HepG2 (cell line): ENCODE measurements around the gene SPRR3. TPM values are rescaled to one million over a fixed set of nuclear protein-coding genes. Genes with fewer than 3 reads are reported as not detected.

ENCODE experiments used
- ATAC-seq: fragments of 200-7000 bp; cut with Tn5 transposase; 3 replicates; pipeline ENCODE4 v1.9.1; 2020; ENCODE audit warnings: mild to moderate bottlenecking, moderate library complexity
- BruUV-seq: library from RNA; stranded (reverse); fragments of 400-500 nt; replicated peaks from 2 replicates; lab custom pipeline; 2021; lab: Mats Ljungman, UMichigan
- CTCF ChIA-PET: fragments of 300-600 bp; formaldehyde crosslinking; extraction: SDS; loops from one replicate; lab custom pipeline; 2021; ENCODE audit warnings: low total read pairs, inconsistent platforms, low intra/inter-chr PET ratio; lab: Yijun Ruan, JAX
- POLR2A ChIA-PET: fragments of 350-600 bp; sonication (Branson Sonifier 250); formaldehyde crosslinking; loops from one replicate; lab custom pipeline; 2020; ENCODE audit warnings: antibody characterized with exemption, inconsistent platforms; lab: Yijun Ruan, JAX
- DNase-seq: peaks from one replicate; pipeline ENCODE4 v3.0.0-alpha.2; 2015; ENCODE audit warnings: low spot score
- FAIRE-seq: peaks from 3 replicates; lab custom pipeline; 2011; peaks lifted over from hg19 to GRCh38; lab: Jason Lieb, UNC
- H2AFZ ChIP-seq: one replicate; pipeline ENCODE4 v1.6.1; 2011; ENCODE audit warnings: low read length, inconsistent platforms
- H3K27ac ChIP-seq: fragments of 300-600 bp; 3 replicates; pipeline ENCODE4 v1.8.0; 2011; ENCODE audit warnings: mixed run types, mild to moderate bottlenecking, mixed read lengths, low read length, inconsistent platforms; ENCODE audit not compliant: insufficient read depth; ENCODE audit errors: extremely low read length
- H3K27me3 ChIP-seq, 2 experiments: fragments of 200-600 bp in 1 of 2; 2 replicates in 1 of 2; 3 replicates in 1 of 2; pipeline versions ENCODE4 v1.6.0 to v1.8.0; 2011; ENCODE audit warnings: low read length in 2 of 2, mild to moderate bottlenecking in 2 of 2, moderate library complexity in 2 of 2, inconsistent platforms in 1 of 2; ENCODE audit not compliant: insufficient read depth in 2 of 2, control insufficient read depth in 1 of 2
- H3K36me3 ChIP-seq, 2 experiments: fragments of 200-600 bp in 1 of 2; replicated peaks in 1 of 2; 2 replicates in 1 of 2; 3 replicates in 1 of 2; pipeline versions ENCODE4 v1.5.1 to v1.8.0; 2011; ENCODE audit warnings: low read length in 2 of 2, inconsistent platforms in 1 of 2; ENCODE audit not compliant: insufficient read depth in 2 of 2, control insufficient read depth in 1 of 2
- H3K4me1 ChIP-seq: 2 replicates; pipeline ENCODE4 v1.5.1; 2012; ENCODE audit warnings: low read length, inconsistent platforms; ENCODE audit not compliant: insufficient read depth
- H3K4me2 ChIP-seq: 2 replicates; pipeline ENCODE4 v1.6.0; 2011; ENCODE audit warnings: low read depth, low read length, inconsistent platforms
- H3K4me3 ChIP-seq, 3 experiments: fragments of 200-600 bp in 1 of 3; sonication (generic), shearing (Covaris generic) in 1 of 3; replicated peaks in 1 of 3; 2 replicates each; pipeline ENCODE4 v1.5.1; 2011 to 2016; ENCODE audit warnings: low read length in 3 of 3, inconsistent platforms in 2 of 3, low read depth in 2 of 3, mild to moderate bottlenecking in 2 of 3, control low read depth in 1 of 3, mixed read lengths in 1 of 3; ENCODE audit not compliant: insufficient read depth in 1 of 3
- H3K79me2 ChIP-seq: one replicate; pipeline ENCODE4 v1.6.1; 2011; ENCODE audit warnings: low read length, inconsistent platforms; ENCODE audit not compliant: insufficient read depth
- H3K9ac ChIP-seq: 2 replicates; pipeline ENCODE4 v1.6.0; 2011; ENCODE audit warnings: mild to moderate bottlenecking, low read depth, low read length, inconsistent platforms; ENCODE audit not compliant: insufficient read depth
- H3K9me3 ChIP-seq: 2 replicates; pipeline ENCODE4 v1.5.1; 2012; ENCODE audit warnings: mild to moderate bottlenecking, low read length
- H4K20me1 ChIP-seq: 2 replicates; pipeline ENCODE4 v1.6.0; 2011; ENCODE audit warnings: inconsistent platforms, mild to moderate bottlenecking, low read length, moderate library complexity; ENCODE audit not compliant: insufficient read depth
- ARNT ChIP-seq: fragments of 450-650 bp; IDR thresholded peaks from 2 replicates; pipeline ENCODE4 v1.6.1; 2017
- FOXJ3 ChIP-seq: sonication (generic); formaldehyde crosslinking; IDR thresholded peaks from 2 replicates; pipeline ENCODE4 v1.4.0; 2020; ENCODE audit warnings: missing genetic modification reagents, mild to moderate bottlenecking, borderline replicate concordance
- NFIC ChIP-seq: IDR thresholded peaks from 2 replicates; pipeline ENCODE4 v1.6.1; 2012; ENCODE audit warnings: mild to moderate bottlenecking, low read length, inconsistent platforms
- TOPORS ChIP-seq: sonication (generic); formaldehyde crosslinking; IDR thresholded peaks from 2 replicates; pipeline ENCODE4 v1.8.0; 2023; ENCODE audit warnings: mild to moderate bottlenecking, missing genetic modification reagents
- U2AF1 ChIP-seq: fragments of 200-400 bp; formaldehyde crosslinking; optimal IDR thresholded peaks from 2 replicates; pipeline ENCODE3; 2017; ENCODE audit warnings: mild to moderate bottlenecking, low read depth, low read length
- ZFP41 ChIP-seq: sonication (generic); formaldehyde crosslinking; IDR thresholded peaks from 2 replicates; pipeline ENCODE4 v1.4.0; 2020; ENCODE audit warnings: mild to moderate bottlenecking, missing genetic modification reagents, borderline replicate concordance
- ZNF441 ChIP-seq: sonication (generic); formaldehyde crosslinking; IDR thresholded peaks from 2 replicates; pipeline ENCODE4 v1.7.0; 2021; ENCODE audit warnings: missing genetic modification reagents, borderline replicate concordance
- ZSCAN21 ChIP-seq: sonication (generic); formaldehyde crosslinking; IDR thresholded peaks from 2 replicates; pipeline ENCODE4 v1.8.0; 2022; ENCODE audit warnings: mild to moderate bottlenecking, missing genetic modification reagents, moderate library complexity, borderline replicate concordance
- WGBS: methylation state at CpG from one replicate; pipeline ENCODE4 v1.1.6; 2017; ENCODE audit warnings: low lambda C conversion rate; 5-methylcytosine and 5-hydroxymethylcytosine counted together
- in situ Hi-C: cut with HindIII; loops from 2 replicates; pipeline ENCODE4 v1.10.0; 2017; ENCODE audit warnings: low pct_unique_long_range_greater_than_20kb; ENCODE audit not compliant: extremely low pct_ligation_motif_present
- intact Hi-C: fragments of 100-400 bp; cut with micrococcal nuclease; formaldehyde crosslinking; loops from one replicate; pipeline ENCODE4 v1.10.0; 2022; ENCODE audit not compliant: unreplicated experiment
- polyA plus RNA-seq, 8 experiments: library from polyadenylated mRNA; depleted of rRNA in 3 of 8; stranded (reverse) in 7 of 8; unstranded in 1 of 8; fragments of >200 nt; fragmentation: Illumina TruSeq in 4 of 8; extraction: Trizol in 4 of 8; gene quantifications; 2 replicates each; pipeline versions ENCODE4 v1.2.1 to v1.2.3, GENCODE V29; 2011 to 2016; ENCODE audit warnings: low read depth in 4 of 8, missing spikeins in 1 of 8, mixed read lengths in 1 of 8; ENCODE audit not compliant: insufficient read depth in 1 of 8
- total RNA-seq, 5 experiments: library from RNA; depleted of rRNA; stranded (reverse); fragments of >200 nt; fragmentation: Illumina TruSeq; extraction: Trizol; gene quantifications; 2 replicates each; pipeline ENCODE4 v1.2.3, GENCODE V29; 2016; ENCODE audit warnings: low read depth in 1 of 5
- TF ChIP-seq, protein P1 (sequence below): sonication (generic); formaldehyde crosslinking; IDR thresholded peaks from 2 replicates; pipeline ENCODE4 v1.4.0; 2020; ENCODE audit warnings: missing genetic modification reagents, borderline replicate concordance
- TF ChIP-seq, protein P2 (sequence below): sonication (generic); formaldehyde crosslinking; IDR thresholded peaks from 2 replicates; pipeline ENCODE4 v1.5.0; 2020; ENCODE audit warnings: mild to moderate bottlenecking, missing genetic modification reagents, borderline replicate concordance
- TF ChIP-seq, protein P3 (sequence below): IDR thresholded peaks from 2 replicates; pipeline ENCODE4 v1.6.1; 2012; ENCODE audit warnings: low read length, improper control_type of control experiment
- TF ChIP-seq, protein P4 (sequence below): sonication (generic); formaldehyde crosslinking; IDR thresholded peaks from 2 replicates; pipeline ENCODE4 v1.5.0; 2020; ENCODE audit warnings: missing genetic modification reagents, mild to moderate bottlenecking, borderline replicate concordance

Gene SPRR3
- total and polyA plus RNA-seq, 2 of the 13 experiments (the other 11 are each of a cell fraction or from before 2014, with no cell fraction given), result not detected

DNA sequence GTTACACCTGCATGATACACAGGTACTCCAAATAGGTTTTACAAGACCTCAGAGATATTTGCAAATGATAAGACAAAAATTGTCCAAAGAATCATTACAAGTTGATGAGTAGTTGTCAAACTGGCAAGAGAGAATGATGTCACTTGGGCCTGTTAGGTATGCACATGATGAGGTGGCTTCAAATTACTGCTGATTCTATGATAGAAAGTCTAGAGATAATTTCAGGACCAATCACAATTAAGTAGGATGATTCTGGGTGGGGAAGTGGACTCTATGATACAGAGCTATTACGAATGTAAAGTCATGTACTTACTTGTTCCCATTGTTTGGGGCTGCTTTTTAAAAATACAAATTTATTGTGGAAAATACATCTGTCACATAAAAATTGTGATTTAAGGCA, 24.2 kb downstream of the SPRR3 start (continued):
- TF ChIP-seq, protein P1, sequence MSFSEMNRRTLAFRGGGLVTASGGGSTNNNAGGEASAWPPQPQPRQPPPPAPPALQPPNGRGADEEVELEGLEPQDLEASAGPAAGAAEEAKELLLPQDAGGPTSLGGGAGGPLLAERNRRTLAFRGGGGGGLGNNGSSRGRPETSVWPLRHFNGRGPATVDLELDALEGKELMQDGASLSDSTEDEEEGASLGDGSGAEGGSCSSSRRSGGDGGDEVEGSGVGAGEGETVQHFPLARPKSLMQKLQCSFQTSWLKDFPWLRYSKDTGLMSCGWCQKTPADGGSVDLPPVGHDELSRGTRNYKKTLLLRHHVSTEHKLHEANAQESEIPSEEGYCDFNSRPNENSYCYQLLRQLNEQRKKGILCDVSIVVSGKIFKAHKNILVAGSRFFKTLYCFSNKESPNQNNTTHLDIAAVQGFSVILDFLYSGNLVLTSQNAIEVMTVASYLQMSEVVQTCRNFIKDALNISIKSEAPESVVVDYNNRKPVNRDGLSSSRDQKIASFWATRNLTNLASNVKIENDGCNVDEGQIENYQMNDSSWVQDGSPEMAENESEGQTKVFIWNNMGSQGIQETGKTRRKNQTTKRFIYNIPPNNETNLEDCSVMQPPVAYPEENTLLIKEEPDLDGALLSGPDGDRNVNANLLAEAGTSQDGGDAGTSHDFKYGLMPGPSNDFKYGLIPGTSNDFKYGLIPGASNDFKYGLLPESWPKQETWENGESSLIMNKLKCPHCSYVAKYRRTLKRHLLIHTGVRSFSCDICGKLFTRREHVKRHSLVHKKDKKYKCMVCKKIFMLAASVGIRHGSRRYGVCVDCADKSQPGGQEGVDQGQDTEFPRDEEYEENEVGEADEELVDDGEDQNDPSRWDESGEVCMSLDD, result no peak
- TF ChIP-seq ZNF441 (CRISPR knock-in tag) (no peak), NFIC (no peak), TOPORS (CRISPR knock-in tag) (no peak), ZFP41 (CRISPR knock-in tag) (no peak)
- TF ChIP-seq, protein P2, sequence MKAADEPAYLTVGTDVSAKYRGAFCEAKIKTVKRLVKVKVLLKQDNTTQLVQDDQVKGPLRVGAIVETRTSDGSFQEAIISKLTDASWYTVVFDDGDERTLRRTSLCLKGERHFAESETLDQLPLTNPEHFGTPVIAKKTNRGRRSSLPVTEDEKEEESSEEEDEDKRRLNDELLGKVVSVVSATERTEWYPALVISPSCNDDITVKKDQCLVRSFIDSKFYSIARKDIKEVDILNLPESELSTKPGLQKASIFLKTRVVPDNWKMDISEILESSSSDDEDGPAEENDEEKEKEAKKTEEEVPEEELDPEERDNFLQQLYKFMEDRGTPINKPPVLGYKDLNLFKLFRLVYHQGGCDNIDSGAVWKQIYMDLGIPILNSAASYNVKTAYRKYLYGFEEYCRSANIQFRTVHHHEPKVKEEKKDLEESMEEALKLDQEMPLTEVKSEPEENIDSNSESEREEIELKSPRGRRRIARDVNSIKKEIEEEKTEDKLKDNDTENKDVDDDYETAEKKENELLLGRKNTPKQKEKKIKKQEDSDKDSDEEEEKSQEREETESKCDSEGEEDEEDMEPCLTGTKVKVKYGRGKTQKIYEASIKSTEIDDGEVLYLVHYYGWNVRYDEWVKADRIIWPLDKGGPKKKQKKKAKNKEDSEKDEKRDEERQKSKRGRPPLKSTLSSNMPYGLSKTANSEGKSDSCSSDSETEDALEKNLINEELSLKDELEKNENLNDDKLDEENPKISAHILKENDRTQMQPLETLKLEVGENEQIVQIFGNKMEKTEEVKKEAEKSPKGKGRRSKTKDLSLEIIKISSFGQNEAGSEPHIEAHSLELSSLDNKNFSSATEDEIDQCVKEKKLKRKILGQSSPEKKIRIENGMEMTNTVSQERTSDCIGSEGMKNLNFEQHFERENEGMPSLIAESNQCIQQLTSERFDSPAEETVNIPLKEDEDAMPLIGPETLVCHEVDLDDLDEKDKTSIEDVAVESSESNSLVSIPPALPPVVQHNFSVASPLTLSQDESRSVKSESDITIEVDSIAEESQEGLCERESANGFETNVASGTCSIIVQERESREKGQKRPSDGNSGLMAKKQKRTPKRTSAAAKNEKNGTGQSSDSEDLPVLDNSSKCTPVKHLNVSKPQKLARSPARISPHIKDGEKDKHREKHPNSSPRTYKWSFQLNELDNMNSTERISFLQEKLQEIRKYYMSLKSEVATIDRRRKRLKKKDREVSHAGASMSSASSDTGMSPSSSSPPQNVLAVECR (CRISPR knock-in tag), result no peak

DNA sequence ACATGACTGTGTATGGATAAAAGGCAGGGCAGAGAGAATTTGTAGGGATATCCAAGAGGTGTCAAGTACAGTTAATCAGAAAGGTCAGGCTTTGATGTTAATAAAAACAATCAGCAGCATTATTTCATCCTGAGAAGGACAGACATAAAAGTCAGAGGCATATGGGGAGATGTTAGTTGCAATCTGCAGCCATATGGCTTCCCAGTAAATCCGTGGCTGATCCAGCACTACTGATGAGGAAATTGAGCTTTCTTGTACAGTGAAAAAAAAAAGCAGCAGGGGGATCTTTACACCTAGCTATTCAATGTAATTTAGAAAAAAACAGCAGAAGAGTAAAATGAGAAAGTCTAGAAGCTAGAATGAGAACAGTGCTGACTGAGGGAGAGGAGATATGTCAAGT, 27.2 kb downstream of the SPRR3 start:
- Histone ChIP-seq H3K36me3 (no peaks in the 10 kb centered on the region), H3K4me1 (no peaks in the 10 kb centered on the region), H3K4me3 (no peak overlapping the region), H3K4me2 (no peak overlapping the region), H2AFZ (no peak overlapping the region), H3K9me3 (no peaks in the 10 kb centered on the region), H3K9ac (no peak overlapping the region), H3K27ac (no peak overlapping the region), H3K79me2 (no peaks in the 10 kb centered on the region), H4K20me1 (no peaks in the 10 kb centered on the region), H3K27me3 (no peaks in the 10 kb centered on the region)
- no TSS peak for BruUV-seq
- CTCF ChIA-PET, result no interaction called here
- WGBS, result 0% methylated on average over 1 of the region's 1 CpG
- POLR2A ChIA-PET, result no interaction called here
- ATAC-seq, result no peak
- intact Hi-C loops (no loop called here), in situ Hi-C loops (no loop called here)
- FAIRE-seq, result no peak
- no peak for DNase-seq
- TF ChIP-seq ARNT (no peak), ZSCAN21 (no peak), FOXJ3 (CRISPR knock-in tag) (no peak), U2AF1 (no peak)
- TF ChIP-seq, protein P3, sequence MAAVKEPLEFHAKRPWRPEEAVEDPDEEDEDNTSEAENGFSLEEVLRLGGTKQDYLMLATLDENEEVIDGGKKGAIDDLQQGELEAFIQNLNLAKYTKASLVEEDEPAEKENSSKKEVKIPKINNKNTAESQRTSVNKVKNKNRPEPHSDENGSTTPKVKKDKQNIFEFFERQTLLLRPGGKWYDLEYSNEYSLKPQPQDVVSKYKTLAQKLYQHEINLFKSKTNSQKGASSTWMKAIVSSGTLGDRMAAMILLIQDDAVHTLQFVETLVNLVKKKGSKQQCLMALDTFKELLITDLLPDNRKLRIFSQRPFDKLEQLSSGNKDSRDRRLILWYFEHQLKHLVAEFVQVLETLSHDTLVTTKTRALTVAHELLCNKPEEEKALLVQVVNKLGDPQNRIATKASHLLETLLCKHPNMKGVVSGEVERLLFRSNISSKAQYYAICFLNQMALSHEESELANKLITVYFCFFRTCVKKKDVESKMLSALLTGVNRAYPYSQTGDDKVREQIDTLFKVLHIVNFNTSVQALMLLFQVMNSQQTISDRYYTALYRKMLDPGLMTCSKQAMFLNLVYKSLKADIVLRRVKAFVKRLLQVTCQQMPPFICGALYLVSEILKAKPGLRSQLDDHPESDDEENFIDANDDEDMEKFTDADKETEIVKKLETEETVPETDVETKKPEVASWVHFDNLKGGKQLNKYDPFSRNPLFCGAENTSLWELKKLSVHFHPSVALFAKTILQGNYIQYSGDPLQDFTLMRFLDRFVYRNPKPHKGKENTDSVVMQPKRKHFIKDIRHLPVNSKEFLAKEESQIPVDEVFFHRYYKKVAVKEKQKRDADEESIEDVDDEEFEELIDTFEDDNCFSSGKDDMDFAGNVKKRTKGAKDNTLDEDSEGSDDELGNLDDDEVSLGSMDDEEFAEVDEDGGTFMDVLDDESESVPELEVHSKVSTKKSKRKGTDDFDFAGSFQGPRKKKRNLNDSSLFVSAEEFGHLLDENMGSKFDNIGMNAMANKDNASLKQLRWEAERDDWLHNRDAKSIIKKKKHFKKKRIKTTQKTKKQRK, result no peak
- TF ChIP-seq, protein P4, sequence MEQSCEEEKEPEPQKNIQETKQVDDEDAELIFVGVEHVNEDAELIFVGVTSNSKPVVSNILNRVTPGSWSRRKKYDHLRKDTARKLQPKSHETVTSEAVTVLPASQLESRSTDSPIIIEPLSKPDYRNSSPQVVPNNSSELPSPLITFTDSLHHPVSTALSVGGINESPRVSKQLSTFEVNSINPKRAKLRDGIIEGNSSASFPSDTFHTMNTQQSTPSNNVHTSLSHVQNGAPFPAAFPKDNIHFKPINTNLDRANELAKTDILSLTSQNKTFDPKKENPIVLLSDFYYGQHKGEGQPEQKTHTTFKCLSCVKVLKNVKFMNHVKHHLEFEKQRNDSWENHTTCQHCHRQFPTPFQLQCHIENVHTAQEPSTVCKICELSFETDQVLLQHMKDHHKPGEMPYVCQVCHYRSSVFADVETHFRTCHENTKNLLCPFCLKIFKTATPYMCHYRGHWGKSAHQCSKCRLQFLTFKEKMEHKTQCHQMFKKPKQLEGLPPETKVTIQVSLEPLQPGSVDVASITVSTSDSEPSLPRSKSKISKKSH (CRISPR knock-in tag), result no peak
